Parathyroid adenoma (tissue), 2 donors: ENCODE measurements around the gene FXYD1.
A peak's percentile ranks its signal among the peaks of the same experiment; 100 is the strongest.

Source experiments
- H2AFZ ChIP-seq: fragments of 300-600 bp; sonication (generic); one replicate; pipeline ENCODE4 v1.7.0; 2017; ENCODE audit warnings: antibody characterized with exemption, mild to moderate bottlenecking
- H3K27ac ChIP-seq: fragments of 300-600 bp; sonication (generic); one replicate; pipeline ENCODE4 v1.7.0; 2017
- H3K27me3 ChIP-seq: fragments of 300-600 bp; sonication (generic); one replicate; pipeline ENCODE4 v1.7.0; 2017; ENCODE audit warnings: low read length; ENCODE audit not compliant: control insufficient read depth, insufficient read depth
- H3K36me3 ChIP-seq: fragments of 300-600 bp; sonication (generic); one replicate; pipeline ENCODE4 v1.7.0; 2017; ENCODE audit warnings: low read length; ENCODE audit not compliant: control insufficient read depth, insufficient read depth
- H3K4me1 ChIP-seq: fragments of 300-600 bp; sonication (generic); one replicate; pipeline ENCODE4 v1.7.0; 2017; ENCODE audit warnings: control low read depth
- H3K4me2 ChIP-seq: fragments of 300-600 bp; sonication (generic); one replicate; pipeline ENCODE4 v1.7.0; 2017; ENCODE audit warnings: low read length
- H3K4me3 ChIP-seq: fragments of 300-600 bp; sonication (generic); one replicate; pipeline ENCODE4 v1.7.0; 2017; ENCODE audit warnings: low read depth, low read length
- H3K79me2 ChIP-seq: fragments of 300-600 bp; sonication (generic); one replicate; pipeline ENCODE4 v1.7.0; 2017; ENCODE audit warnings: control low read depth
- H3K9ac ChIP-seq: fragments of 300-600 bp; sonication (generic); one replicate; pipeline ENCODE4 v1.7.0; 2017; ENCODE audit warnings: mild to moderate bottlenecking
- H3K9me3 ChIP-seq: fragments of 300-600 bp; sonication (generic); one replicate; pipeline ENCODE4 v1.7.0; 2017; ENCODE audit warnings: low read length; ENCODE audit not compliant: control insufficient read depth
- CTCF ChIP-seq: fragments of 300-600 bp; sonication (generic); IDR thresholded peaks from one replicate; pipeline ENCODE4 v1.7.0; 2017; ENCODE audit warnings: antibody characterized with exemption, mild to moderate bottlenecking
- donor health status: primary hyperparathyroidism.

The FXYD1 gene

GRCh38 chr19:35136977-35137702, 1.5 kb upstream of the FXYD1 start:
- peaks cover 2% of the 10 kb centered on the region for H3K4me1 ChIP-seq
- H3K9ac ChIP-seq = no peak overlapping the region

GRCh38 chr19:35140207-35140961, 1.8 kb downstream of the FXYD1 start:
- Histone ChIP-seq H2AFZ (no peak overlapping the region), H3K9me3 (no peaks in the 10 kb centered on the region), H3K36me3 (no peaks in the 10 kb centered on the region), H3K27me3 (peaks cover 12% of the 10 kb centered on the region), H3K79me2 (no peaks in the 10 kb centered on the region), H3K4me3 (peak overlapping the region; percentile 34), H3K4me1 (peaks cover 4% of the 10 kb centered on the region), H3K27ac (peak overlapping the region; percentile 42), H3K9ac (no peak overlapping the region), H3K4me2 (no peak overlapping the region)
- TF ChIP-seq CTCF = no peak

More at GRCh38 chr19:35136977-35137702, 1.5 kb upstream of the FXYD1 start:
- Histone ChIP-seq H3K4me3 (no peak overlapping the region), H3K27me3 (peaks cover 4% of the 10 kb centered on the region), H2AFZ (no peak overlapping the region), H3K9me3 (no peaks in the 10 kb centered on the region), H3K27ac (no peak overlapping the region), H3K4me2 (no peak overlapping the region), H3K79me2 (no peaks in the 10 kb centered on the region), H3K36me3 (no peaks in the 10 kb centered on the region)
- TF ChIP-seq CTCF = no peak

GRCh38 chr19:35140962-35141836, 2.6 kb downstream of the FXYD1 start:
- Histone ChIP-seq H3K79me2 (no peaks in the 10 kb centered on the region), H3K4me2 (no peak overlapping the region), H2AFZ (no peak overlapping the region), H3K4me1 (peaks cover 4% of the 10 kb centered on the region), H3K27ac (peak overlapping the region; percentile 32), H3K9me3 (no peaks in the 10 kb centered on the region), H3K36me3 (no peaks in the 10 kb centered on the region), H3K4me3 (peak overlapping the region; percentile 34), H3K27me3 (peaks cover 12% of the 10 kb centered on the region), H3K9ac (no peak overlapping the region)
- no peak for TF ChIP-seq CTCF

- peaks cover 12% of the 10 kb centered on the region for H3K27me3 ChIP-seq
- H3K4me1 ChIP-seq = peaks cover 4% of the 10 kb centered on the region
- no peak overlapping the region for H3K4me2 ChIP-seq
- no peak overlapping the region for H3K9ac ChIP-seq
- H3K27ac ChIP-seq = no peak overlapping the region
- no peak overlapping the region for H3K4me3 ChIP-seq
- no peak overlapping the region for H2AFZ ChIP-seq
- no peaks in the 10 kb centered on the region for H3K9me3 ChIP-seq
- TF ChIP-seq CTCF = no peak
- H3K79me2 ChIP-seq = no peaks in the 10 kb centered on the region
- no peaks in the 10 kb centered on the region for H3K36me3 ChIP-seq
Observed at GRCh38 chr19:35141837-35142605, 3.4 kb downstream of the FXYD1 start.
